Central memory CD8-positive, alpha-beta T cell (primary cell): Measurements from ENCODE around the gene SLC7A6OS.
A peak's percentile ranks its signal among the peaks of the same experiment; 100 is the strongest.

Experiments
- ATAC-seq: fragments of 150-1000 bp; cut with Tn5 transposase; replicated peaks from 2 replicates; pipeline ENCODE4 v1.10.0; 2022; ENCODE audit warnings: mild to moderate bottlenecking, moderate FRiP score, moderate number of reproducible peaks; ENCODE audit not compliant: poor library complexity, severe bottlenecking; ENCODE audit errors: extremely low read depth
- DNase-seq, 2 donors: peaks; one replicate each; pipeline ENCODE4 v3.0.0; 2021; ENCODE audit warnings: low spot score in 2 of 2
- H3K27ac Mint-ChIP-seq: one replicate; pipeline ENCODE4 v1.8.0; 2022; ENCODE audit warnings: low read depth, mild to moderate bottlenecking, moderate library complexity, mixed read lengths
- H3K27me3 Mint-ChIP-seq: one replicate; pipeline ENCODE4 v1.8.0; 2022; ENCODE audit warnings: mixed read lengths
- H3K36me3 Mint-ChIP-seq: one replicate; pipeline ENCODE4 v1.8.0; 2022; ENCODE audit warnings: mild to moderate bottlenecking, moderate library complexity, mixed read lengths; ENCODE audit not compliant: insufficient read depth
- H3K4me1 Mint-ChIP-seq: one replicate; pipeline ENCODE4 v1.8.0; 2022; ENCODE audit warnings: mixed read lengths
- H3K4me3 Mint-ChIP-seq: one replicate; pipeline ENCODE4 v1.8.0; 2022; ENCODE audit warnings: mild to moderate bottlenecking, moderate library complexity, mixed read lengths
- H3K9me3 Mint-ChIP-seq: one replicate; pipeline ENCODE4 v1.8.0; 2022; ENCODE audit warnings: mixed read lengths

SLC7A6OS gene

GRCh38 chr16:68350813-68351350 is 40.1 kb upstream of the SLC7A6OS start:
- Mint-ChIP-seq H3K4me1 (peaks cover 27% of the 10 kb centered on the region), H3K27me3 (no peaks in the 10 kb centered on the region), H3K27ac (no peak overlapping the region), H3K9me3 (no peaks in the 10 kb centered on the region), H3K4me3 (no peak overlapping the region), H3K36me3 (peaks cover 45% of the 10 kb centered on the region)
- ATAC-seq (no peak), DNase-seq (no peak)

GRCh38 chr16:68349838-68350410 is 39.2 kb upstream of the SLC7A6OS start:
- Mint-ChIP-seq H3K27me3 (no peaks in the 10 kb centered on the region), H3K4me1 (peaks cover 17% of the 10 kb centered on the region), H3K27ac (no peak overlapping the region), H3K4me3 (no peak overlapping the region), H3K9me3 (no peaks in the 10 kb centered on the region), H3K36me3 (peaks cover 43% of the 10 kb centered on the region)
- no peak for ATAC-seq
- DNase-seq: no peak

GRCh38 chr16:68348639-68349445 is 38.1 kb upstream of the SLC7A6OS start:
- Mint-ChIP-seq H3K4me1 (peaks cover 7% of the 10 kb centered on the region), H3K27ac (no peak overlapping the region), H3K9me3 (no peaks in the 10 kb centered on the region), H3K27me3 (no peaks in the 10 kb centered on the region), H3K36me3 (peaks cover 43% of the 10 kb centered on the region), H3K4me3 (no peak overlapping the region)
- DNase-seq (no peak), ATAC-seq (no peak)

GRCh38 chr16:68347605-68348004 is 36.9 kb upstream of the SLC7A6OS start:
- Mint-ChIP-seq H3K9me3 (no peaks in the 10 kb centered on the region), H3K4me3 (no peak overlapping the region), H3K36me3 (peaks cover 39% of the 10 kb centered on the region), H3K27ac (no peak overlapping the region), H3K27me3 (no peaks in the 10 kb centered on the region), H3K4me1 (peaks cover 7% of the 10 kb centered on the region)
- ATAC-seq (no peak), DNase-seq (no peak)

GRCh38 chr16:68346892-68347480 is 36.2 kb upstream of the SLC7A6OS start:
- peaks cover 7% of the 10 kb centered on the region for H3K4me1 Mint-ChIP-seq
- ATAC-seq (no peak), DNase-seq (no peak)
- no peak overlapping the region for H3K27ac Mint-ChIP-seq
- no peaks in the 10 kb centered on the region for H3K9me3 Mint-ChIP-seq
- no peaks in the 10 kb centered on the region for H3K27me3 Mint-ChIP-seq
- H3K36me3 Mint-ChIP-seq: peaks cover 43% of the 10 kb centered on the region
- no peak overlapping the region for H3K4me3 Mint-ChIP-seq

- H3K27ac Mint-ChIP-seq: no peak overlapping the region
- H3K9me3 Mint-ChIP-seq: no peaks in the 10 kb centered on the region
- H3K4me3 Mint-ChIP-seq: no peak overlapping the region
- ATAC-seq: no peak
- no peak for DNase-seq
- H3K36me3 Mint-ChIP-seq: peaks cover 45% of the 10 kb centered on the region
- peaks cover 7% of the 10 kb centered on the region for H3K4me1 Mint-ChIP-seq
- H3K27me3 Mint-ChIP-seq: no peaks in the 10 kb centered on the region
Observed at GRCh38 chr16:68345958-68346635, 35.4 kb upstream of the SLC7A6OS start.

- peak overlapping the region; percentile 55 for H3K27ac Mint-ChIP-seq
- no peaks in the 10 kb centered on the region for H3K9me3 Mint-ChIP-seq
- no peaks in the 10 kb centered on the region for H3K27me3 Mint-ChIP-seq
- DNase-seq: no peak
- peaks cover 7% of the 10 kb centered on the region for H3K4me1 Mint-ChIP-seq
- no peak for ATAC-seq
- peaks cover 53% of the 10 kb centered on the region for H3K36me3 Mint-ChIP-seq
- no peak overlapping the region for H3K4me3 Mint-ChIP-seq
Observed at GRCh38 chr16:68345351-68345810, 34.6 kb upstream of the SLC7A6OS start.

- H3K4me1 Mint-ChIP-seq: peaks cover 7% of the 10 kb centered on the region
- no peak overlapping the region for H3K4me3 Mint-ChIP-seq
- DNase-seq (no peak), ATAC-seq (no peak)
- no peaks in the 10 kb centered on the region for H3K9me3 Mint-ChIP-seq
- no peaks in the 10 kb centered on the region for H3K27me3 Mint-ChIP-seq
- no peak overlapping the region for H3K27ac Mint-ChIP-seq
- H3K36me3 Mint-ChIP-seq: peaks cover 46% of the 10 kb centered on the region
Observed at GRCh38 chr16:68344252-68344651, 33.5 kb upstream of the SLC7A6OS start.

- no peaks in the 10 kb centered on the region for H3K27me3 Mint-ChIP-seq
- DNase-seq (no peak), ATAC-seq (no peak)
- H3K36me3 Mint-ChIP-seq: peaks cover 42% of the 10 kb centered on the region
- no peak overlapping the region for H3K4me3 Mint-ChIP-seq
- no peak overlapping the region for H3K27ac Mint-ChIP-seq
- peaks cover 7% of the 10 kb centered on the region for H3K4me1 Mint-ChIP-seq
- H3K9me3 Mint-ChIP-seq: no peaks in the 10 kb centered on the region
Observed at GRCh38 chr16:68343137-68343536, 32.4 kb upstream of the SLC7A6OS start.

- no peaks in the 10 kb centered on the region for H3K27me3 Mint-ChIP-seq
- H3K9me3 Mint-ChIP-seq: no peaks in the 10 kb centered on the region
- H3K4me3 Mint-ChIP-seq: no peak overlapping the region
- H3K36me3 Mint-ChIP-seq: peaks cover 42% of the 10 kb centered on the region
- no peak overlapping the region for H3K27ac Mint-ChIP-seq
- H3K4me1 Mint-ChIP-seq: peaks cover 7% of the 10 kb centered on the region
- DNase-seq: no peak
- no peak for ATAC-seq
Observed at GRCh38 chr16:68342620-68343019, 31.9 kb upstream of the SLC7A6OS start.

GRCh38 chr16:68339214-68339613 is 28.5 kb upstream of the SLC7A6OS start:
- peaks cover 40% of the 10 kb centered on the region for H3K36me3 Mint-ChIP-seq
- no peaks in the 10 kb centered on the region for H3K27me3 Mint-ChIP-seq
- no peak for ATAC-seq
- H3K9me3 Mint-ChIP-seq: no peaks in the 10 kb centered on the region
- H3K4me3 Mint-ChIP-seq: no peak overlapping the region
- H3K4me1 Mint-ChIP-seq: no peaks in the 10 kb centered on the region
- DNase-seq: no peak
- no peak overlapping the region for H3K27ac Mint-ChIP-seq

GRCh38 chr16:68338326-68339119 is 27.8 kb upstream of the SLC7A6OS start:
- Mint-ChIP-seq H3K36me3 (peaks cover 41% of the 10 kb centered on the region), H3K9me3 (no peaks in the 10 kb centered on the region), H3K27ac (peak overlapping the region; percentile 17), H3K4me3 (no peak overlapping the region), H3K4me1 (no peaks in the 10 kb centered on the region), H3K27me3 (no peaks in the 10 kb centered on the region)
- DNase-seq (no peak), ATAC-seq (no peak)
